DMS 273 (cell line): ENCODE results near the gene TFEC.
A peak's percentile ranks its signal among the peaks of the same experiment; 100 is the strongest.
"Not testable (repeated sequence)": the region's sequence is repeated elsewhere in the genome, so short reads cannot be mapped to it uniquely, and the experiment has no call there.

Experiments
- DNase-seq: peaks from one replicate; lab custom pipeline; 2025; ENCODE audit not compliant: unreplicated experiment; lab: John Stamatoyannopoulos, UW

The TFEC gene, protein sequence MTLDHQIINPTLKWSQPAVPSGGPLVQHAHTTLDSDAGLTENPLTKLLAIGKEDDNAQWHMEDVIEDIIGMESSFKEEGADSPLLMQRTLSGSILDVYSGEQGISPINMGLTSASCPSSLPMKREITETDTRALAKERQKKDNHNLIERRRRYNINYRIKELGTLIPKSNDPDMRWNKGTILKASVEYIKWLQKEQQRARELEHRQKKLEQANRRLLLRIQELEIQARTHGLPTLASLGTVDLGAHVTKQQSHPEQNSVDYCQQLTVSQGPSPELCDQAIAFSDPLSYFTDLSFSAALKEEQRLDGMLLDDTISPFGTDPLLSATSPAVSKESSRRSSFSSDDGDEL

DNA sequence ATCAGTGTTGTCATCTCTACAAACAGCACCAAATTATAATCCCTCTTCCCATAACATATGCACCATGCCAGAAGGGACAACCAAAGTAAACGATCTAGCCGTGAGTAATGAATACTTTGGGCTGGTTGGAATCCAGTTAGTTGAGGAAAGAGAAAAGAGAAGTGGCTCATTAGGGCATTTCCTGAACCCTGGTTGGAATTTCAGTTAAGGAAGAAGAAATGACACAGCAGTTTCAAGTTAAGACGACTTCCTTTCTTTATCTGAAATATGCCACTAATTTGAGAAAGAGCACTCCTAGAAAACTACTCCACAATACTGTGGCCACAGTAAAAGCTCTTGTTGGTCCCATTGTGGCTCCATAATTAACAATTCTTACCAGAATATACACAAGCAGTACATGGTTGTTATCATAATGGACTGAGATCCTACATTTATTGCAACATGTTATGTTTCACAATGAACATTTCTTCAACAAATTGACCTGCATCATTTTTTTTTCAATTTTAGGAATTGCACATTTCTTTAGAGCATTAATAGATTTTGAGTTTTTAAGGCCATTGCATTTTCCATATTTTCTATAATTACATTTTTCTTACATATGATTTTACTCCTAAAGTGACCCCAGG, at the start of gene TFEC:
Gene TFEC, minus strand, starts transcription at position 113 of the 626 bp plus-strand sequence. CDS start 46,322 bp downstream, outside the sequence.
- DNase-seq: no peak

DNA sequence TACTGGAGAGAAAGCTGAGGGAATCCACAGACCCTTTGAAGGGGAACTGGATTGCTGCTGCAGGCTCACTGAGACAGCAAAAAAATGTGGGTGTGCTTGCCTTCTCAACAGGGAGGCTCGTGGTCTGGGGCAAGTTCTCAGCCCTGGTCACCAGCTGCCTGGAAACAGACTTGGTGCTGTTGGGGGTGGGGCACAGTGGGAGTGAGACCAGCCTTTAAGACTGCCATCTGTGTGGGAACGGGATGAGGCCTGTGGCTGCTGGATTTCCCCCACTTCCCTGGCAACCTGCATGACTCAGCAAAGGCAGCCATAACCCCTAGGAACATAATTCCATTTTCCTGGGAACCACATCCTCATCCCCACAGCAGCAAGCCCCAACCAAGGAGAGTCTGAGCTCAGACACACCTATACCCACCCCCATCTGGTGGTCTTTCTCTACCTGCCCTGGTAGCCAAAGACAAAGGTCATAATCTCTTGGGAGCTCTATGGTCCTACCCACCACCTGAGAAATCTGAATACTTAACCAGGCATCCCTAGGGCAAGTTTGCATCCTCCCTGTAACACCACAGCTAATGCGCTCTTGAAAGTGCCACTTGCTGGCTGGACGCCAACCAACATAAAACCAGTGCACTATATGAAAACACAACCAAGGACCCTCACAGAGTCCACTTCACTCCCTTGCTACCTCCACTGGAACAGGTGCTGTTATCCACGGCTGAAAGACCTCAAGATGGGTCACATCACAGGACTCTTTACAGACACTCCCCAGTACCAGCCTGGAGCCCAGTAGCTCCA, 45.0 kb upstream of the TFEC start:
- DNase-seq: peak; percentile 44

DNA sequence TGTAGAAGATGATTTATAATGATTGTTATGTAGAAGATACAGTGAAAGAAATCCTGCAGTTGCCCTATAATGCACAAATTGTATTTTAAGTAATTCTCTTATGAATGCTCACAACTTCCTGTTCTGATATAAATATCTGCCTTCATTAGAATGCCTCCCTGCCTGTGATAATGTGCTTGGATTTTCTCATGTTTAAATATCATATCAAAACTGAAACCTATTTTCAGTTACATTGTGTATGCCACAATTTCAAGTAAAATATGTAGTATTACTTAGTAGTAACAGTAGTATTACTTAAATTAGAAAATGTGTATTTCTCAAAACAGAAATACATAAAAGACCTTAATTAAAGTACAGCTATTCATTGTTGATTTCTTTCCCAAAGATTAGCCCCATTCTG, 41.1 kb upstream of the TFEC start:
- DNase-seq: no peak

DNA sequence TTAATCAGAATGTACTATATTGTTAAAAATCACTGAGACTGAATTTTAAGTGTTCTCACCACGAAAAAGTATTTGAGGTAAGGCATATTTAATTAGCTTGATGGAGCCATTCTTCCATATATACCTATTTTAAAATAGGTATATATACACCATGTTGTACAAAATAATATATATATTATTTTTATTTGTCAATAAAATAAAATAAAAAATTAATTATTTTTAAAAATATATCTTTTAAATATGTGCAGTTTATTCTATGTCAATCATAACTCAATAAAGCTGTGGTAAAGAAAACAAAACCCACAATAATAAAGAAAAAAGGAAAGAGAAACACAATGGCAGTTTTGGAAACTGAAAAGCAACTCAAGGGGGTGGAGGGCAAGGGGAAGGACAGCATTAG, 33.6 kb upstream of the TFEC start:
- no peak for DNase-seq

DNA sequence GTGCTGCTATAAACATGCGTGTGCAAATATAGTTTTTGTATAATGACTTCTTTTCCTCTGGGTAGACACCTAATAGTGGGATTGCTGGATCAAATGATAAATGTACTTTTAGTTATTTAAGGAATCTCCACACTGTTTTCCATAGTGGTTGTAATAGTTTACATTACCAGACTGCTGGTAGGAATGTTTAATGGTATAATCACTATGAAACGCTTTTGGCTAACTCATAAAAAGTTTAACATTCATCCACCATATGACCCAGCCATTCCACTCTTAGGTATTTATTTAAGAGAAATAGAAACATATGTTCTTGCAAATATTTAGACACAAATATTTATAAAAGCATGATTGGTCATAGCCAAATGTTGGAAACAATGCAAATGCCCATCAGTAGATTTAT, 32.1 kb upstream of the TFEC start:
- DNase-seq: no peak

DNA sequence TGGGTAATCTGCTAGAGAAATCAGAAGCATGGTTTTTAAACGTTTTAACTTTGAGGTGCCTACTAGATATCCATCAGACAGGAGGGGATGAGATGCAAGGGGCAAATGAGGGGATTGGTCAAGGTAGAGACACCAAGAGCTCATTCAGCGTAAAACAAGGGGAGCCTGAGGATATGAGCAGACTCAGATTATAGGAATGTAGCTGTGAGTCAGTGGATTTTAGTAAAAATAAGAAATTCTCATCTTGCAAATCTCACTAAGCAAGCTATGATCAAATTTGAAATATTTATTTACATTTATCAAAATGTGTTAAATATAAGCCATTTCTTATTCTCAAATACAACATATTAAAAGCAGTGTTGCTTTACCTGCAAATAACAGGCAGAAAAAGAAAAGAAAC, 21.4 kb upstream of the TFEC start:
- no peak for DNase-seq

DNA sequence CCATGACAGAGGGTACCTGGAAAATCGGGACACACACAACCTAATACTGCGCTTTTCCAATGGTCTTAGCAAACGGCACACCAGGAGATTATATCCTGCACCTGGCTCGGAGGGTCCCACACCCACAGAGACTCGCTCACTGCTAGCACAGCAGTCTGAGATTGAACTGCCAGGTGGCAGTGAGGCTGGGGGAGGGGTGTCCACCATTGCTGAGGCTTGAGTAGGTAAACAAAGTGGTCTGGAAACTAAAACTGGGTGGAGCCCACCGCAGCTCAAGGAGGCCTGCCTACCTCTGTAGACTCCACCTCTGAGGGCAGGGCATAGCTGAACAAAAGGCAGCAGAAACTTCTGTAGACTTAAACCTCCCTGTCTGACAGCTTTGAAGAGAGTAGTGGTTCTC, 16.7 kb upstream of the TFEC start:
- DNase-seq: not testable (repeated sequence)

DNA sequence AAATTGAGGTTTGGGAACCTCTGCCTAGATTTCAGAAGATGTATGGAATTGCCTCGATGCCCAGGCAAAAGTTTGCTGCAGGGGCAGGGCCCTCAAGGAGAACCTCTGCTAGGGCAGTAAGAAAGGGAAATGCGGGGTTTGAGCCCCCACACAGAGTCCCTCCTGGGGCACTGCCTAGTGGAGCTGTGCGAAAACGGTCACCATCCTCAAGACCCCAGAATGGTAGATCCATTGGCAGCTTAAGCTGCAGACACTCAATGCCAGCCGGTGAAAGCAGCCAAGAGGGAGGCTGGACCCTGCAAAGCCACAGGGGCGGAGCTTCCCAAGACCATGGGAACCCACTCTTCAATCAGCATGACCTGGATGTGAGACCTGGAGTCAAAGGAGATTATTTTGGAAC, 15.0 kb upstream of the TFEC start:
- no peak for DNase-seq

DNA sequence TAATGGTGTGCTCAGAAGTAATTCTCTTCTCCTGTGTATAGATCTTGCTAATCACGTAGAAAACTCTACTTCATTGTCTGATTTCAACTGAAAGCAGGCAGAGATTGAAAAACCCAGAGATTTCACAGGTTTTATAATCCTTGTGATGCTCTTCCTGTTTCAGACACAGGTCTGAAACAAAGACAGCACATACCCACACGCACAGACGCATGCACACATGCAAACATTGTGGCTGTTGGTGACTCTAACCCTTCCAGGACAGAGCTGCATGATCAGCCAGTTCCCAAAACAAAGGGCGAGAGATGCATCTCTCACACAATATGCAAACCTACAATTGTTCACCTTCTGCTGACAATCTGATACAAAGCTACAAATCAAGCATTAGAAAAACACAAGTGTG, 11.1 kb upstream of the TFEC start:
- no peak for DNase-seq

DNA sequence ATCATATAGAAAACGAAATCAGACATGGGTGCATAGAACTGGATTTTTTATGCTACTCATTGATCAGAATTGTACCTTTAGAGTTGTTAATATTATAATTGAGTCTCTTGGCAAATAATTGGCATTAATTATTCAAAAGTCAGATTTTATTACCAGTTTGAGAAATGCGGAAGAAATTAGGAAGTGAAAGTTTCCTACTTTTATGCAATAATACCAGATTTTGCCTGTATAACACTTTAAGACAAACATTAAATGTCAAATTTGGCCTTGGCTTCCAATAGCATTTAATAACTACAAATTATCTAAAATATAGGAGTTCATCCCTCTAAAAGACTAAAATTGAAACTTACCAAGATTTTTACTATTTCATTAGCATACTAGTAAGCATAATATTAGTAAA, 6.8 kb upstream of the TFEC start:
- DNase-seq: no peak

DNA sequence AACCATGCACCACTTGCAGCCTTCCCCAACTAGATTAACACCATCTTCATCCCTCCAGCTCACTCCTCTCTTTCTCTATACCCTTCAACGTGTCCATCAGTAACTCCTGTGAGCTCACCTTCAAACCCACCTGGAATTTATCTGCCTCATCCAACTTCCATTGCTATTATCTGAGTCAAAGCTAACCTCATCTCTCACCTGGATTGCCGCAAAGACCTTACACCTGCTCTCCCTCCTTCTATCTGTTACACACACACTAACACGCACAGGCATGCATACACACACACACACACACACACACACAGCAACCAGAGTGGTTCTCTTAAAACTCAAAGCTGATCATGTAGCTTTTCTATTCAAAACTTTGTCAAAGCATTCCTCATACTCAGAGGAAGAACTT, 3.8 kb upstream of the TFEC start:
- no peak for DNase-seq

DNA sequence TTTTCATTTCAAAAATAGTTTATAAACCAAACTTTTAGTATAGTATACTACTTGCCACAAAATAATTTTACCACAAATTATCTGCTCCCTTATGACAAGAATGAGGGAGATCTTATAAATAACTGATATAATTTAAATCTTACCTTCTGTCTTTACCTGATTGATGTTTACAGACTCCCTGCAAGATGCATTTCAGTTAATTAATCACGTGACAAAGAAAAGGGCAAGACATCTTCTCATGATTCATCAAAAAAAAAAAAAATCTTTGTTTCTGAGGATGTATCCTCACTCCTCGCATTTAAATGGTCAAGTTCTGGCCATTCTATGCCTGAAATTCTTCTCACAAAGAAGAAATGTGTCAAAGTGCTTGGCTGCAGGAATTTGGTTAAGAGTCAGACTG, 2.3 kb upstream of the TFEC start:
- no peak for DNase-seq

DNA sequence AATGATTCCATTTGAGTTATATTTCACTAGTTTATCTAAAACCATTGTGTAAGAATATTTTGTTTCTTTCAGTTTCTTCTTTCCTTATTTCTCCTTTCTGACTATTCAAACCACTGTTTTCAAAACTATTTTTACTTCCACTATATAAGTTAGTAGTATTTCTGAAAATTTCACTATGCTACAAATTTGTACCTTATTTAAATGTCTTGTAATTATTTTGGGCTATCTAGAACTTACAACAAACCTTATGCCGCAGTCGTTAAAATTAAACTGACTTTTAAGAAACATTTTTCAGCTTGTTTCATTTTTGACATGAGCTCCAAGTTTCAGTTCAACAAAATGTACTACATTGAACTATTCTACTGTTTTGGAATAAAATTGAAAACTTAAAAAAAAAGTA, 1.8 kb downstream of the TFEC start:
- no peak for DNase-seq

DNA sequence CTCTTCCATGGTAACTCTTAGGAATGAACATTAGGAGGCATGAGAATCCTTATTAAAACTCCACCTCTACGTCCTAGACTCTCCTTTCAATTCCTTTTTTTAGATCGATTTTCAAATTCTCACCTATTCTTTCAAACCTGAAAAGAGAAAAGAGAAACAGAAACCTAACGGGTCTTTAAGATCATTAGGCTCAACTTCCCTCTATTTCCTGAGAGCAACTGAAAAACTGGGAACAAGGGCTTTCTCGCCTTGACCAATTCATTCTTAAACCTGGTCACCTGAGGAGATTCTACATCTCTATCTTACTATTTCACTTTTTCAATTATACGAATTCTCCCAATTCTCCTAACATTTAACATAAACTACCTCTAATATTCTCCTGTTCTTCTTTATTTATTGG, 2.8 kb downstream of the TFEC start:
- DNase-seq: no peak

DNA sequence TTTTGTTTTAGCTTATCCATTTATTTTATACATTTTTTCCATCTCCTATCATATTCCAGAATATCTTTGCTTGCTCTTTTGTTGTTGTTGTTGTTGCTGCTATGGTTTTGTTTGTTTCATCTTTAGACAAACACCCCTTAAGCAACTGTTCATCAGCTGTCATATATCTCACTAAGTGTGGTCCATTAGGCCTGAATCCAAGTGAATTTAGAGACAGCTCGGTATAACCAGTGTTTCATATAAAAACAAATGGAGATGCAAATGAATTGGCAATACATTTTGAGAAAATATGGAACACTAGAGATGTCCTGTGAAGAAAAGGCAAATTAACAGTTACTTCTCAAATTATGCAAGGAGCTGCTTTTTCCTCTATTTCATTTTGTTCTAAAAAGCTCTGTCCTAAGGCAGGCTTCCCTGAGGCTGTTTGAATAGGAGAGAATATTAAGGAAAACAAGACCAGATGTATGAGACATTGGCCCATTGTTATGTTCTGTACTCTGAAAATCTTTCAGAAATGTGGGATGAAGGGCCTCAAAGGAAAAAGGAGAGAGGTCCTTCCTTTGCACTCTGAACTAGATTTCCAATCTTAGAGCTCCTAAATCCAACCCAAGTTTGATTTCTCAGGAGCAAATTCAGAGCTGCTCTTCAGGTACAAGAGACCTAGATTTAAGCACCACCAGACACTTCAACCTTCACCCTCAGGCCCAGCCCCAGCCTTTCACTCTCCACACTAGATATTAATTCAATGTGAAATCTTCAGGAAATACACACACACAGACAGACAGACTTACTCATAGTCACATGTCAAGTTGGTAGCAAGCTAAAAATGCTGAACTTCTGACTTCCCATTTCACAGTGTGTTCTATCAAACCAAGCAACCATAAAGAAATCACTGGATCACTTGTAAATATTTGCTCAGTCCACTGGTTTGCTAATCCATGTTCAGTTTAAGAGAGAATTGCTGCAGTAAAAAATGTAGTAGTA, 5.4 kb downstream of the TFEC start:
- DNase-seq: no peak

DNA sequence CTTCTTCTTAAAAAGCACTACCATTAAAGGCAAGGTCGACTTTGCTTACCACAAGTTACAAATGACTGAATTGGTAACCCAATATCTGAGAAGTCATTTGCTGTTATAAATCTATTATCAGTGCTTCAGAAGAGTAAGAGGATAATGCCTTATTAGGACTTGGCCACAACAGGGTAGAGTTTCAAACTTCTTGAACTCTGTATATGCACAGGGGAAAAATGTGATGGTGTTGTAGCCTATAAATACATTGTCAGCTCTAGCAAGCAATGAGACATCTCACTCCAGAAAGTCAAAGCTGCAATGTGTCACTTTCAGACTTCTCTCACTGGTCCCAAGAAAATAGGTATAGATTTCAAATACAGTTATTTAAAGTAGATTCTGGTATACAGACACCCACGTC, 9.3 kb downstream of the TFEC start:
- no peak for DNase-seq

DNA sequence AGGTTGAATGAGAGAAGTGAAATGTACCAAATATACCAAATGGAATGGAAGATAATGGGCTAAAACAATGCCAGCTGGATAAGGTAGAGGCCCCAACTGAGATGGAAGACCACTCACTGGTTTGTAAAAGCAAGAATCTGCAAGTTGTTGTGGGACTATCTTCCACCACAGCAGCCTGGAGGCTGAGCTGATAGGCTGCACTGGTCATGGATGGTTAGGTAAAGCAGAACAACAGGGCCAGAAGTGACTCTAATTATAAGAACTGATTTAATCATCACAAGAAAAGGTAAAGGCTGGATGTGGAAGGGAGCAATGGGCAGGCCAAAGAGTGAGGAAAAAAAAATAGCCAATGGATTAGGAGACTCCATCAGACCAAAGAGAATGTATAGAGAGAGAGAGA, 11.8 kb downstream of the TFEC start:
- DNase-seq: no peak

DNA sequence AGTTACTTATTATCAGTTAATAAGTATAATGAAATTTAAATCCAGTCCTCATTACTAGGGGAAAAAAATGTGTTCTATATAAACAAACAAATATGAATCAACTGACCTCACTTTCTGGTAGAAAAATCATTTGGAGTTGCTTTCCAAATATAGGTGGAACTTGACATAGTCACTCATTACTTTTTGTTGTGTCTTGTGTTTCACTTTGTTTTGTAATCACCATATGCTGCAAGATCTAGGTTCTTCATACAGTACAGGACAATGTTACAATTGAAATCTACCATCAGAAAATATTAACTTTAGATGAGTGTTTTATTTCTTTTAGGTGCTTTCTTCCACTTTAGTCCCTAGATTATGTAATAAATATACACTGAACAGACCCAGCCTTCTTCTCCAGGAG, 16.9 kb downstream of the TFEC start:
- DNase-seq: no peak

DNA sequence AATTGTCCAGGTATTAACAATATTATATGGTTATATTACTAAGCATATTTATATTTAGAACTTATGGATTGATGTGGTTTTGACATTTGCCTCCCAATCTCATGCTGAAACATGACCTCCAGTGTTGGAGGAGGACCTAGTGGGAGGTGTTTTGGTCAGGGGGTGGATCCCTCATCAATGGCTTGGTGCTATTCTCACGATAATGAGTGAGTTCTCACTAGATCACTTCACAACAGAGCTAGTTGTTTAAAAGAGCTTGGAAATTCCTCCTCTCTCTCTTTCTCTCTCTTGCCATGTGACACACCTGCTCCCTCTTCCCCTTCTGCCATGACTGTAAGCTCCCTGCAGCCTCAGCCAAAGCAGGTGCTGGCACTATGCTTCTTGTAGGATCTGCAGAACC, 19.0 kb downstream of the TFEC start:
- no peak for DNase-seq

DNA sequence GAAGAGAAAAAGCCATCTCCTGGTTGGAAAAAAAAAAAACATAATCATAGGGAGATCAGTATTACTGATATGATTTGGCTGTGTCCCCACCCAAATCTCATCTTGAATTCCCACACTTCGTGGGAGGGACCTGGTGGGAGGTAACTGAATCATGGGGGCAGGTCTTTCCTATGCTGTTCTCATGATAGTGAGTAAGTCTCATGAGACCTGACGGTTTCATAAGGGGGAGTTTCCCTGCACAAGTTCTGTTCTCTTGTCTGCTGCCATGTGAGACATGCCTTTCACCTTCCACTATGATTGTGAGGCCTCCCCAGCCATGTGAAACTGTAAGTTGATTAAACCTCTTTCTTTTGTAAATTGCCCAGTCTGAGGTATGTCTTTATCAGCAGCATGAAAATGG, 25.8 kb downstream of the TFEC start:
- DNase-seq: not testable (repeated sequence)

DNA sequence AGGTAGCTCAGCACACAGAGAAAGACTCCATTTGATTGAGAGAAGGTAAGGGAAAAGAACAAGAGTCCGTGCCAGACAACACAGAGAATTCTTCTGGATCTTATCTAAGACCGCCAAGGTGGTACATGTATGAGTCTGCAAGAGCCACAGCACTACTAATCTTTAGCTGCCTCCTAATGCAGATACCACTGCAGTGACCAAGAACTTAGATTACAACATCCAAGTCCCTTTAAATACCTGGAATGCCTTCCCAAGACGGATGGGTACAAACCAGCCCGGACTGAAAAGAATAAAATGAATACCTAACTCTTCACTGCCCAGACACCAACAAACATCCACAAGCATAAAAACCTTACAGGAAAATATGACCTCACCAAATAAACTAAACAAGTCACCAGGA, 33.3 kb downstream of the TFEC start:
- DNase-seq: no peak
